ENCODE results near the gene MORC2. TPM values are rescaled to one million over a fixed set of nuclear protein-coding genes. Genes with fewer than 3 reads are reported as not detected.

Gene MORC2
- total RNA-seq, 4 donors from 2014 or later: 5.6 to 27.3 (median 14.1) TPM

GRCh38 chr22:30923168-30923900 lies 45.2 kb downstream of the MORC2 start:
- no peaks in the 10 kb centered on the region for H3K36me3 ChIP-seq
- no peak overlapping the region for H3K4me3 ChIP-seq
- H3K4me1 ChIP-seq: no peaks in the 10 kb centered on the region
- intact Hi-C loops (cut with DNase I; ENCODE audit: low total_unique reads): no loop called here
- TF ChIP-seq CTCF (IDR thresholded peaks at IDR 0.05) (no peak), POLR2A (IDR thresholded peaks at IDR 0.05) (no peak)
- H3K9me3 ChIP-seq: no peaks in the 10 kb centered on the region
- no peaks in the 10 kb centered on the region for H3K27me3 ChIP-seq
- no peak for DNase-seq
- no peak overlapping the region for H3K27ac ChIP-seq

GRCh38 chr22:30922151-30922611 lies 46.4 kb downstream of the MORC2 start:
- Histone ChIP-seq H3K4me1 (no peaks in the 10 kb centered on the region), H3K27ac (peak overlapping the region in 1 of 2 donors; percentile 36), H3K9me3 (no peaks in the 10 kb centered on the region), H3K27me3 (no peaks in the 10 kb centered on the region), H3K36me3 (no peaks in the 10 kb centered on the region), H3K4me3 (peak overlapping the region; percentile 23 to 29)
- no peak for TF ChIP-seq POLR2A (IDR thresholded peaks at IDR 0.05)
- TF ChIP-seq CTCF (IDR thresholded peaks at IDR 0.05): no peak
- intact Hi-C loops (cut with DNase I; ENCODE audit: low total_unique reads): no loop called here
- peak; percentile 25 to 65 for DNase-seq

- no peaks in the 10 kb centered on the region for H3K27me3 ChIP-seq
- TF ChIP-seq POLR2A (IDR thresholded peaks at IDR 0.05) (no peak), CTCF (IDR thresholded peaks at IDR 0.05) (no peak)
- DNase-seq: no peak
- intact Hi-C loops (cut with DNase I; ENCODE audit: low total_unique reads): no loop called here
- no peaks in the 10 kb centered on the region for H3K4me1 ChIP-seq
- no peaks in the 10 kb centered on the region for H3K9me3 ChIP-seq
- no peaks in the 10 kb centered on the region for H3K36me3 ChIP-seq
- H3K27ac ChIP-seq: no peak overlapping the region
- H3K4me3 ChIP-seq: peak overlapping the region in 1 of 2 donors; percentile 29
These were observed 47.5 kb downstream of the MORC2 start for GRCh38 chr22:30921108-30921507.

GRCh38 chr22:30920407-30920806 lies 48.2 kb downstream of the MORC2 start:
- intact Hi-C loops (cut with DNase I; ENCODE audit: low total_unique reads): no loop called here
- peak; percentile 78 to 79 for DNase-seq

More at GRCh38 chr22:30920407-30920806, 48.2 kb downstream of the MORC2 start:
- Histone ChIP-seq H3K27me3 (no peaks in the 10 kb centered on the region), H3K9me3 (peaks cover 0 to 5% of the 10 kb centered on the region in 2 donors), H3K4me1 (no peaks in the 10 kb centered on the region), H3K4me3 (no peak overlapping the region), H3K36me3 (no peaks in the 10 kb centered on the region), H3K27ac (no peak overlapping the region)
- TF ChIP-seq CTCF (IDR thresholded peaks at IDR 0.05) (peak; percentile 82 to 86 (median 82)), POLR2A (IDR thresholded peaks at IDR 0.05) (no peak)

Measured in uterus (tissue), 4 donors.